Measurements from ENCODE around the gene THSD4. TPM values are rescaled to one million over a fixed set of nuclear protein-coding genes. Genes with fewer than 3 reads are reported as not detected.

THSD4 gene
- total and polyA plus RNA-seq, 2 of the 8 experiments (the other 6 are each of a cell fraction or from before 2014, with no cell fraction given), result 2.5 to 6.2 TPM

DNA sequence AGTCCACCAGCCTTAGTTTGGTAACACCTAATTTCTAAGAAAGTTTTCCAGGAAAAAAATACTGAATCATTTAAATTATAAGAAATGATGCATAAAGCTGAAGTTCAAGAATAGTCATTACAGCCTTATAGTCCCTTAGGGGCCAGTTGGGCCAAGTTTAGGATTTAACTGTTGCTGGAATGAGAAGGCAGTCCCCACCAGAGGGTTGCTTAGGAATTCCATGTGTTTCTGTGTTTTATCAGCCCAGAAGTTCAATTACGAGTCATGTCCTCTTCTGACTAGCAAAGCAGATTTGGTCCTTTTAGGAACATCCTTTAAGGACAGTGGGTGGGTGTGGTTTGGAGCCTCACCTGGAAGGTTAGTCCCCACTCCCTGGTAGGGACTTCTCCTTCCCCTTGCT is 638.1 kb downstream of the THSD4 start:
- no peak overlapping the region for H2AK5ac ChIP-seq (ENCODE audit: low read depth, low read length)
- H4K8ac ChIP-seq (ENCODE audit: extremely low read depth, insufficient read depth, low read length), result no peak overlapping the region
- H3K23ac ChIP-seq (ENCODE audit: insufficient read length), result no peak overlapping the region
- no peak overlapping the region for H2AFZ ChIP-seq (ENCODE audit: low read length)
- no peak overlapping the region for H2BK12ac ChIP-seq (ENCODE audit: low read depth, low read length)
- H3K27me3 ChIP-seq (replicated peaks in 1 of 4; ENCODE audit: control insufficient read depth in 3 of 4, extremely low read depth in 1 of 4, insufficient read depth in 3 of 4, low read length in 3 of 4), result no peaks in the 10 kb centered on the region
- no peak overlapping the region for H3K56ac ChIP-seq (replicated peaks; ENCODE audit: insufficient read length, low read depth, low read length)
- H2BK120ac ChIP-seq (replicated peaks; ENCODE audit: low read depth, low read length), result no peak overlapping the region
- H3K23me2 ChIP-seq (ENCODE audit: low read depth, low read length), result no peaks in the 10 kb centered on the region
- ChIA-PET CTCF (ENCODE audit: partially characterized antibody) (interaction anchor here (0.5 to 5.3 kb wide), 22 partner anchors 8 to 711 kb away, joined by 3 to 67 read pairs (median 6); no protein-coding TSS in a partner anchor), POLR2A (ENCODE audit: partially characterized antibody) (interaction anchor here (1.3 kb wide), 1 partner anchor 28 kb away, joined by 7 read pairs; no protein-coding TSS in a partner anchor)
- H3K9ac ChIP-seq (replicated peaks in 1 of 4; ENCODE audit: extremely low read depth in 1 of 4, low read depth in 3 of 4, low read length in 3 of 4), result no peak overlapping the region
- no peak overlapping the region for H3K4ac ChIP-seq (replicated peaks; ENCODE audit: insufficient read length, low read depth, low read length)
- H3K14ac ChIP-seq (ENCODE audit: insufficient read length), result no peak overlapping the region
- no peaks in the 10 kb centered on the region for H3K79me1 ChIP-seq (ENCODE audit: low read depth, low read length)
- no peak overlapping the region for H3K4me3 ChIP-seq (ENCODE audit: extremely low read depth in 1 of 4, insufficient read depth in 2 of 4, low read depth in 3 of 4, low read length in 4 of 4)
- H2BK5ac ChIP-seq (ENCODE audit: low read depth, low read length), result no peak overlapping the region
- FAIRE-seq (no peak), DNase-seq (ENCODE audit: low read depth in 1 of 2, low spot score in 2 of 2) (no peak)
- no peaks in the 10 kb centered on the region for H4K20me1 ChIP-seq (replicated peaks in 1 of 2; ENCODE audit: control insufficient read depth in 1 of 2, insufficient read depth in 2 of 2, low read length in 2 of 2)
- H3K9me3 ChIP-seq (ENCODE audit: insufficient read depth in 2 of 2, low read depth in 1 of 2, low read length in 1 of 2), result no peaks in the 10 kb centered on the region; a peak in 1 of 4 replicates
- no peak overlapping the region for H4K91ac ChIP-seq (replicated peaks; ENCODE audit: insufficient read length, low read length)
- no peak overlapping the region for H3K4me2 ChIP-seq (ENCODE audit: insufficient read depth in 1 of 2, low read depth in 2 of 2, low read length in 2 of 2)
- H3K36me3 ChIP-seq (ENCODE audit: control insufficient read depth in 2 of 4, insufficient read depth in 4 of 4, low read length in 3 of 4), result no peaks in the 10 kb centered on the region
- H3K79me2 ChIP-seq (ENCODE audit: control insufficient read depth in 1 of 2, insufficient read depth in 2 of 2, low read length in 2 of 2), result no peaks in the 10 kb centered on the region
- no peak overlapping the region for H3K18ac ChIP-seq (ENCODE audit: extremely low read depth, low read length)
- H3K4me1 ChIP-seq (replicated peaks in 1 of 4; ENCODE audit: control insufficient read depth in 3 of 4, insufficient read depth in 4 of 4, low read length in 3 of 4), result no peaks in the 10 kb centered on the region
- no peak overlapping the region for H2BK20ac ChIP-seq (ENCODE audit: low read length)
- H2BK15ac ChIP-seq (ENCODE audit: low read length), result no peak overlapping the region
- H3K27ac ChIP-seq (ENCODE audit: low read depth, low read length), result no peak overlapping the region
- WGBS, 2 experiments (ENCODE audit: extremely low coverage in 1 of 2, insufficient coverage in 1 of 2, insufficient read length in 1 of 2, insufficient replicate concordance in 2 of 2, low coverage in 1 of 2, low lambda C conversion rate in 2 of 2, missing lambda C conversion rate in 1 of 2), result 94% methylated on average over 1 of the region's 1 CpG; no CpG with 5 or more reads in 1 of the 2 experiments
- H4K5ac ChIP-seq (ENCODE audit: insufficient read length, low read depth, low read length), result no peak overlapping the region
- no peak for TF ChIP-seq CTBP2 (IDR thresholded peaks at IDR 0.05; ENCODE audit: borderline replicate concordance, insufficient read depth, insufficient read length, low read length)
- TF ChIP-seq CHD2 (IDR thresholded peaks at IDR 0.05; ENCODE audit: low read length), result no peak
- TF ChIP-seq, protein P1, sequence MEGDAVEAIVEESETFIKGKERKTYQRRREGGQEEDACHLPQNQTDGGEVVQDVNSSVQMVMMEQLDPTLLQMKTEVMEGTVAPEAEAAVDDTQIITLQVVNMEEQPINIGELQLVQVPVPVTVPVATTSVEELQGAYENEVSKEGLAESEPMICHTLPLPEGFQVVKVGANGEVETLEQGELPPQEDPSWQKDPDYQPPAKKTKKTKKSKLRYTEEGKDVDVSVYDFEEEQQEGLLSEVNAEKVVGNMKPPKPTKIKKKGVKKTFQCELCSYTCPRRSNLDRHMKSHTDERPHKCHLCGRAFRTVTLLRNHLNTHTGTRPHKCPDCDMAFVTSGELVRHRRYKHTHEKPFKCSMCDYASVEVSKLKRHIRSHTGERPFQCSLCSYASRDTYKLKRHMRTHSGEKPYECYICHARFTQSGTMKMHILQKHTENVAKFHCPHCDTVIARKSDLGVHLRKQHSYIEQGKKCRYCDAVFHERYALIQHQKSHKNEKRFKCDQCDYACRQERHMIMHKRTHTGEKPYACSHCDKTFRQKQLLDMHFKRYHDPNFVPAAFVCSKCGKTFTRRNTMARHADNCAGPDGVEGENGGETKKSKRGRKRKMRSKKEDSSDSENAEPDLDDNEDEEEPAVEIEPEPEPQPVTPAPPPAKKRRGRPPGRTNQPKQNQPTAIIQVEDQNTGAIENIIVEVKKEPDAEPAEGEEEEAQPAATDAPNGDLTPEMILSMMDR (IDR thresholded peaks at IDR 0.05; ENCODE audit: control extremely low read depth in 1 of 3, insufficient read depth in 1 of 3, low read depth in 1 of 3, low read length in 3 of 3), result no peak
- no peak for TF ChIP-seq SIRT6 (IDR thresholded peaks at IDR 0.05; ENCODE audit: low read length)
- TF ChIP-seq SIN3A (conservative IDR thresholded peaks at IDR 0.05 in 1 of 2, IDR thresholded peaks at IDR 0.05 in 1 of 2; ENCODE audit: low read depth in 1 of 2, low read length in 2 of 2), result no peak
- no peak for TF ChIP-seq POLR2A (IDR thresholded peaks at IDR 0.05; ENCODE audit: control extremely low read depth in 1 of 2, low read depth in 2 of 2, low read length in 2 of 2)
- no peak for TF ChIP-seq SP4 (IDR thresholded peaks at IDR 0.05; ENCODE audit: low read length)
- no peak for TF ChIP-seq SIX5 (IDR thresholded peaks at IDR 0.05; ENCODE audit: low read depth, low read length)
- no peak for TF ChIP-seq CBX5 (IDR thresholded peaks at IDR 0.05; ENCODE audit: low read depth, low read length)
- no peak for TF ChIP-seq BCL11A (IDR thresholded peaks at IDR 0.05; ENCODE audit: low read depth in 2 of 2, low read length in 2 of 2)
- no peak for TF ChIP-seq KDM1A (IDR thresholded peaks at IDR 0.05; ENCODE audit: borderline replicate concordance, low read length)
- no peak for TF ChIP-seq EGR1 (IDR thresholded peaks at IDR 0.05; ENCODE audit: borderline replicate concordance, low read depth, low read length)
- TF ChIP-seq KDM5A (IDR thresholded peaks at IDR 0.05; ENCODE audit: low read length), result no peak

Measured in H1 (cell line).